Peyer's patch (tissue), 4 donors: Measurements from ENCODE around the gene COL23A1.

Experiments used
- POLR2A ChIP-seq, 2 donors: fragments of 450-650 bp; IDR thresholded peaks; one replicate each; pipeline ENCODE4 v1.5.1; 2017; ENCODE audit warnings: antibody characterized with exemption in 2 of 2, mild to moderate bottlenecking in 2 of 2, moderate library complexity in 2 of 2
- TF ChIP-seq, protein P1 (sequence below), 6 experiments: fragments of 450-650 bp in 4 of 6; fragments of 200-600 bp in 2 of 6; sonication (generic) in 1 of 6; IDR thresholded peaks; one replicate each; pipeline ENCODE4 v1.5.1; 2017 to 2019; ENCODE audit warnings: antibody characterized with exemption in 6 of 6, mild to moderate bottlenecking in 3 of 6, moderate library complexity in 1 of 6

DNA sequence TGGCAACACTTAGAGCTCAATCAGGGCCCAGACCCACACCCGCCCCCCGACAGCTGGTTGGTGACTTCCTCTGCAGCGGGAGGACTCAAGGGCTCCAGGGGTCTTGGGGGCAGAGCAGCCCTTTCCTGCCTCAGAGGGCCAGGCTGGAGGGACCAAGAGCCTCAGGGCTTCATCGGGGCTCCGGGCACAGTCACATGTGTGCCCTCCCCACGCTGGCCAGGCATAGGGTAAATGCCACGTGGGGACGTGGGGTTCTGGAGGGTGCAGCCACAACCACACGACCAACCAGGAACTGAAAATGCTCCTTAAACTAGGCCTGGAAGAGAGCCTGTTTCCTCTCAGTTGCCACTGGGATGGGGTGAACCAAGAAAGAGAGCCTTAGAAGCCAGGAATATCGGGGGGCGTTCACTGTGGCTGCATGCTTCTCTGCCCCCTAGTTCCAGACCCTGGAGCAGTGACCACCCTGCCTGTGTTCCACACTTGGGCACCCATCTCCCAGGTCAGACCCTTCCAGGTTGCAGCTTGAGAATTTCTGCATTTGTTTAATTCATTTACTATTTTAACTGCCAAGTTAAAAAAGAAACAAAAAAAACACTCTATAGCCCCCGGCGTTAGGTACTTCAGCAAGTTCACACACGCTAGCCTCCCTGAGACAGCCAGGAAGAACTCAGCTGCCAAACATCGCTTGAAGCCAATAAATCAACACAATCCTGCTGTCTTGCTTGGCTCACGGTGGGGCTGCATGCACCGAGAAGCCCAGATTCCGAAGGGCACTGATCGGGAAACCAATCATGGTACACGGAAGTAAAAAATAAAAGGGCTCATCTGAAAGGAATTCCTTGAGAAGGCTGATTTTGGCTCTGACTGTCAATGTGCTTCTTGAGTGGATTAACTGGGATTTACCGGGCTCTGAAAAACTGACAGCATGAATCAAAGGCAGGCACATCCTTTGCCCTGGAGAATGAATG is 301.5 kb downstream of the COL23A1 start:
- TF ChIP-seq, protein P1, sequence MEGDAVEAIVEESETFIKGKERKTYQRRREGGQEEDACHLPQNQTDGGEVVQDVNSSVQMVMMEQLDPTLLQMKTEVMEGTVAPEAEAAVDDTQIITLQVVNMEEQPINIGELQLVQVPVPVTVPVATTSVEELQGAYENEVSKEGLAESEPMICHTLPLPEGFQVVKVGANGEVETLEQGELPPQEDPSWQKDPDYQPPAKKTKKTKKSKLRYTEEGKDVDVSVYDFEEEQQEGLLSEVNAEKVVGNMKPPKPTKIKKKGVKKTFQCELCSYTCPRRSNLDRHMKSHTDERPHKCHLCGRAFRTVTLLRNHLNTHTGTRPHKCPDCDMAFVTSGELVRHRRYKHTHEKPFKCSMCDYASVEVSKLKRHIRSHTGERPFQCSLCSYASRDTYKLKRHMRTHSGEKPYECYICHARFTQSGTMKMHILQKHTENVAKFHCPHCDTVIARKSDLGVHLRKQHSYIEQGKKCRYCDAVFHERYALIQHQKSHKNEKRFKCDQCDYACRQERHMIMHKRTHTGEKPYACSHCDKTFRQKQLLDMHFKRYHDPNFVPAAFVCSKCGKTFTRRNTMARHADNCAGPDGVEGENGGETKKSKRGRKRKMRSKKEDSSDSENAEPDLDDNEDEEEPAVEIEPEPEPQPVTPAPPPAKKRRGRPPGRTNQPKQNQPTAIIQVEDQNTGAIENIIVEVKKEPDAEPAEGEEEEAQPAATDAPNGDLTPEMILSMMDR (IDR thresholded peaks at IDR 0.05) = no peak
- TF ChIP-seq POLR2A (IDR thresholded peaks at IDR 0.05) = no peak
